ENCODE results near the gene ONECUT3. TPM values are rescaled to one million over a fixed set of nuclear protein-coding genes. Genes with fewer than 3 reads are reported as not detected.
A peak's percentile ranks its signal among the peaks of the same experiment; 100 is the strongest.

ONECUT3 gene
- total and polyA plus RNA-seq, 9 of the 15 experiments (the other 6 are each of a cell fraction or from before 2014, with no cell fraction given) = not detected

- TF ChIP-seq FOXJ3 (CRISPR knock-in tag; IDR thresholded peaks at IDR 0.05) (no peak), CHD2 (IDR thresholded peaks at IDR 0.05; ENCODE audit: low read depth, low read length) (no peak), PCBP1 (IDR thresholded peaks at IDR 0.05; ENCODE audit: low read depth, low read length, poor library complexity, severe bottlenecking) (no peak), ZNF583 (CRISPR knock-in tag; IDR thresholded peaks at IDR 0.05) (no peak), THRB (CRISPR knock-in tag; conservative IDR thresholded peaks at IDR 0.05) (0 out of 2 replicates have a peak, but pooled peaks have one; percentile 35), PREB (CRISPR knock-in tag; IDR thresholded peaks at IDR 0.05) (no peak), POLR2H (tag; IDR thresholded peaks at IDR 0.05; ENCODE audit: low read depth) (no peak), ELK3 (CRISPR knock-in tag; IDR thresholded peaks at IDR 0.05) (no peak), ZBTB17 (CRISPR knock-in tag; IDR thresholded peaks at IDR 0.05) (0 out of 2 replicates have a peak, but pooled peaks have one; percentile 40), ZFP30 (CRISPR knock-in tag; IDR thresholded peaks at IDR 0.05; ENCODE audit: borderline replicate concordance) (no peak), CBFA2T2 (conservative IDR thresholded peaks at IDR 0.05) (no peak), ETS1 (conservative IDR thresholded peaks at IDR 0.05; ENCODE audit: control insufficient read depth, low read depth, low read length) (no peak), FOXK2 (conservative IDR thresholded peaks at IDR 0.05 in 1 of 2, IDR thresholded peaks at IDR 0.05 in 1 of 2; ENCODE audit: low read depth in 2 of 2) (peak; percentile 17 to 44; a peak in 2 of 4 replicates), MCM7 (IDR thresholded peaks at IDR 0.05) (no peak), ADNP (tag; IDR thresholded peaks at IDR 0.05) (no peak), TBL1XR1 (IDR thresholded peaks at IDR 0.05; ENCODE audit: low read length in 2 of 2) (no peak), STAT6 (CRISPR knock-in tag; IDR thresholded peaks at IDR 0.05) (no peak), RBM25 (IDR thresholded peaks at IDR 0.05; ENCODE audit: low read depth, low read length, severe bottlenecking) (no peak)
Measured at GRCh38 chr19:1825909-1826556, 72.7 kb downstream of the ONECUT3 start (continued).
